SJSA1 (cell line): ENCODE results near the gene TBC1D2B. TPM values are rescaled to one million over a fixed set of nuclear protein-coding genes. Genes with fewer than 3 reads are reported as not detected.

Source experiments
- DNase-seq, 2 experiments: peaks; one replicate each; pipeline ENCODE4 v3.0.0-alpha.2; 2015 to 2020; ENCODE audit warnings: low spot score in 2 of 2, low read depth in 1 of 2
- H3K27ac ChIP-seq: fragments of 250-450 bp; sonication (Bioruptor Pico); 2 replicates; pipeline ENCODE4 v1.5.1; 2020; ENCODE audit warnings: mild to moderate bottlenecking, moderate library complexity
- H3K27me3 ChIP-seq: fragments of 250-450 bp; sonication (Bioruptor Pico); replicated peaks from 2 replicates; pipeline ENCODE4 v1.5.1; 2020; ENCODE audit warnings: mild to moderate bottlenecking, moderate library complexity
- H3K36me3 ChIP-seq: fragments of 250-450 bp; sonication (Bioruptor Pico); 2 replicates; pipeline ENCODE4 v1.5.1; 2020; ENCODE audit warnings: mild to moderate bottlenecking
- H3K4me1 ChIP-seq: fragments of 250-450 bp; sonication (Bioruptor Pico); replicated peaks from 2 replicates; pipeline ENCODE4 v1.6.1; 2021; ENCODE audit warnings: mild to moderate bottlenecking
- H3K4me3 ChIP-seq: fragments of 250-450 bp; sonication (Bioruptor Pico); 2 replicates; pipeline ENCODE4 v1.5.1; 2020; ENCODE audit warnings: mild to moderate bottlenecking
- H3K9me3 ChIP-seq: fragments of 250-450 bp; sonication (Bioruptor Pico); replicated peaks from 2 replicates; pipeline ENCODE4 v1.5.1; 2020; ENCODE audit warnings: mild to moderate bottlenecking
- total RNA-seq: library from RNA; depleted of rRNA; stranded (reverse); fragments of >200 nt; shearing (Covaris generic); gene quantifications from 2 replicates; pipeline ENCODE4 v1.2.3, GENCODE V29; 2014

The TBC1D2B gene
- total RNA-seq, 1 experiment from 2014 or later, result 28.2 TPM

DNA sequence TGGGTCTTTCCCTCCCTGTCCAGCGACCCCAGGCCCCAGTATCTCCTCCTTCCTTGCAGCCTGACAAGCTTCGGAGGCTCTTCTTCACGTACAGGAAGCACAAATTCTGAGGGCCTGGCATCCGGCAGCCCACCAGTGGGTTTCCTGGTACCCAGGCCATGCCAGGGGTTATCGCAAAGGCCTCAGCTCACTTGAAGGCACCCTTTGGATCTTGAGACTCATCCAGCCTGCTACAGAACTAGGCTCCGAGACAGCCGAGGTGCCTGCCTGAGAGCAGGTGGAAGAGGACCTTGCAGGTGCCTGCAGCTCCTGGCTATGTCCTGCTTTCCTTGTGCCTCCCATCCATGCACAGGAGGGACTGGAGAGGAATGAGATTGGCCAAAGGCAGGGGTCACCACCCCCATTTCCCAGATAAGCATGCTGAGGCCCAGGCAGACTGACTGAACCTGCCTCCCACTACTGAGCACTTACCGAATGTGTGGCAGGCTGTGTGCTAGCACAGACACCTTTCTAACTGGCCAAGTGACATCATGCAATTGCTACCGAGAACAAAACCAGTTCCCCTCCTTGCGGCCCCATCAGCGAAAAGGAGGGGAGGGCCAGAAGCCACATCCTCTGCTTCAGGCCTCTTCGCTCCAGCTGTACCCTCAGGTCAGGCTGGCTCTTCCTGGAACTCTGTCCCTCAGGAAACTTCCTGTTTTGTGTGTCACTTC lies 26.1 kb upstream of the TBC1D2B start:
- Histone ChIP-seq H3K4me3 (no peak overlapping the region), H3K4me1 (no peaks in the 10 kb centered on the region; the same call in 1 of the 2 replicates), H3K27me3 (no peaks in the 10 kb centered on the region), H3K27ac (no peak overlapping the region), H3K9me3 (no peaks in the 10 kb centered on the region), H3K36me3 (no peaks in the 10 kb centered on the region)
- no peak for DNase-seq

DNA sequence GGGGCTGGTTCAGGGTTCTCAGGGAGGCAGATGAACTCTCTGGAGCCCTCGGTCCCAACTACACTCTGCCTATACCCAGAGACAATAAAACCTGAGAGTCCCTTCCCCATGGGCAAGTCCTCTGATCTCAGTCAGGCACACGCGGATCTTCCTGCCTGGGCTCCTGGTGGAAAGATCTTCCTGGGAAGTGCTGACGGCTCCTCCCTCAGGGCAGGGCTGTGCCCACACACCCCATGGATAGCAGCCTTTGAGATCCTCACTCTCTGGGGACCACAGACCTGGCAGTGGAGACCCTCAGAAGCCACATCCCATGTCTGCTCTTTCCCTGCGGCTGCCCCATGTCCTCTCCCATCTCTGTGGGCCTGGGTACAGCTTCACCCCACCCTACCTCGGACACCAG lies 25.2 kb upstream of the TBC1D2B start:
- Histone ChIP-seq H3K36me3 (no peaks in the 10 kb centered on the region), H3K4me1 (no peaks in the 10 kb centered on the region; the same call in 1 of the 2 replicates), H3K9me3 (no peaks in the 10 kb centered on the region), H3K27me3 (no peaks in the 10 kb centered on the region), H3K4me3 (no peak overlapping the region), H3K27ac (no peak overlapping the region)
- DNase-seq, result no peak

DNA sequence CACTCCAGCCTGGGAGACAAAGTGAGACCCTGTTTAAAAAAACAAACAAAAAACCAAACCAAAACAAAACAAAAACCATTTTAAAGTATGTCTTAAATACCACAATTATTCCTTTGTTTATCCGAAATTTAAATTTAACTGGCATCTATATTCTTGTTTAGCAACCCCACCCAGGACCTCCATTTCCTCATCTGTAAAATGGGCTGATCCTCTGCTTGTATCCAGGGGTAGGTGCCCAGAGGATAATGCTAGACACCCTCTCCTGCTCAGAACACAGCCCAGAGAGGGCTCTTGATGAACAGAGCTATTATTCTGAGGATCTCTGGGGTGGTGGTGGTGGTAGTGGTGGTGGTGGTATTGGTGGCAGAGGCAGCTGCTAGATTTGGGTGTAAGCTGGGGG lies 24.7 kb upstream of the TBC1D2B start:
- Histone ChIP-seq H3K9me3 (no peaks in the 10 kb centered on the region), H3K36me3 (no peaks in the 10 kb centered on the region)
- DNase-seq, result no peak

GRCh38 chr15:78101423-78102105 lies 24.1 kb upstream of the TBC1D2B start:
- H3K36me3 ChIP-seq, result no peaks in the 10 kb centered on the region
- H3K27ac ChIP-seq, result no peak overlapping the region
- no peaks in the 10 kb centered on the region; the same call in 1 of the 2 replicates for H3K4me1 ChIP-seq
- H3K4me3 ChIP-seq, result no peak overlapping the region
- no peaks in the 10 kb centered on the region for H3K9me3 ChIP-seq
- DNase-seq, result no peak
- no peaks in the 10 kb centered on the region for H3K27me3 ChIP-seq

More for the DNA sequence above, 24.7 kb upstream of the TBC1D2B start:
- Histone ChIP-seq H3K27ac (no peak overlapping the region), H3K4me1 (no peaks in the 10 kb centered on the region; the same call in 1 of the 2 replicates), H3K4me3 (no peak overlapping the region), H3K27me3 (no peaks in the 10 kb centered on the region)

DNA sequence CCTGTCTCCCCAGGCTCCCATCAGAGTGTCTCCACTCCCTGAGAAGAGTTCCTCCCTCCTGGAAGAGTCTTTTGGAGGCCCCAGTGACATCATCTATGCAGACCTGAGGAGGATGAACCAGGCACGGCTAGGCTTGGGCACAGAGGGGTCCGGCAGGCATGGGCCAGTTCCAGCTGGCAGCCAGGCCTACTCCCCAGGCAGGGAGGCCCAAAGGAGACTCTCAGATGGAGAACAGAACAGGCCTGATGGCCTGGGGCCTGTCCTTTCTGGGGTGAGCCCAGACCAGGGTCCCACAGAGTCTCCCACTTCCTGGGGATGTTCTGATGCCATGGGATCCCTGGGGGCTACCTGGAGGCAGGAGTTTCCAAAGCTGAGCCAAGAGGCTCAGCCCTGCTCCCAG lies 23.4 kb upstream of the TBC1D2B start:
- Histone ChIP-seq H3K36me3 (no peaks in the 10 kb centered on the region), H3K27ac (no peak overlapping the region), H3K4me1 (no peaks in the 10 kb centered on the region; the same call in 1 of the 2 replicates), H3K4me3 (no peak overlapping the region), H3K27me3 (no peaks in the 10 kb centered on the region), H3K9me3 (no peaks in the 10 kb centered on the region)
- DNase-seq, result no peak

GRCh38 chr15:78098131-78098755 lies 20.7 kb upstream of the TBC1D2B start:
- Histone ChIP-seq H3K27ac (no peak overlapping the region), H3K4me1 (no peaks in the 10 kb centered on the region; the same call in 1 of the 2 replicates), H3K9me3 (no peaks in the 10 kb centered on the region), H3K36me3 (no peaks in the 10 kb centered on the region), H3K4me3 (no peak overlapping the region), H3K27me3 (no peaks in the 10 kb centered on the region; the same call in 1 of the 2 replicates)
- DNase-seq, result no peak

GRCh38 chr15:78097667-78098066 lies 20.2 kb upstream of the TBC1D2B start:
- Histone ChIP-seq H3K9me3 (no peaks in the 10 kb centered on the region), H3K27ac (no peak overlapping the region), H3K4me1 (no peaks in the 10 kb centered on the region; the same call in 1 of the 2 replicates), H3K36me3 (no peaks in the 10 kb centered on the region), H3K27me3 (no peaks in the 10 kb centered on the region; the same call in 1 of the 2 replicates), H3K4me3 (no peak overlapping the region)
- DNase-seq, result no peak

- Histone ChIP-seq H3K9me3 (no peaks in the 10 kb centered on the region), H3K4me3 (no peak overlapping the region), H3K27me3 (no peaks in the 10 kb centered on the region; the same call in 1 of the 2 replicates), H3K27ac (no peak overlapping the region), H3K4me1 (no peaks in the 10 kb centered on the region), H3K36me3 (no peaks in the 10 kb centered on the region)
- no peak for DNase-seq
Measured at GRCh38 chr15:78093242-78094020, 15.9 kb upstream of the TBC1D2B start.

GRCh38 chr15:78092261-78093041 lies 14.9 kb upstream of the TBC1D2B start, which contains the start of gene SH2D7:
Gene SH2D7, plus strand, starts transcription at chr15:78092561. Its CDS starts 24 bp downstream, at chr15:78092585.
- Histone ChIP-seq H3K36me3 (no peaks in the 10 kb centered on the region), H3K4me3 (no peak within 1 kb of the TSS), H3K27ac (no peak within 1 kb of the TSS), H3K4me1 (no peaks in the 10 kb centered on the region), H3K27me3 (no peaks in the 10 kb centered on the region; the same call in 1 of the 2 replicates), H3K9me3 (no peaks in the 10 kb centered on the region)
- DNase-seq, result no peak

GRCh38 chr15:78090422-78091063 lies 13.0 kb upstream of the TBC1D2B start:
- H3K9me3 ChIP-seq, result no peaks in the 10 kb centered on the region
- H3K36me3 ChIP-seq, result no peaks in the 10 kb centered on the region
- no peaks in the 10 kb centered on the region; the same call in 1 of the 2 replicates for H3K27me3 ChIP-seq
- H3K4me3 ChIP-seq, result no peak overlapping the region
- no peak overlapping the region for H3K27ac ChIP-seq
- no peak for DNase-seq
- H3K4me1 ChIP-seq, result no peaks in the 10 kb centered on the region

DNA sequence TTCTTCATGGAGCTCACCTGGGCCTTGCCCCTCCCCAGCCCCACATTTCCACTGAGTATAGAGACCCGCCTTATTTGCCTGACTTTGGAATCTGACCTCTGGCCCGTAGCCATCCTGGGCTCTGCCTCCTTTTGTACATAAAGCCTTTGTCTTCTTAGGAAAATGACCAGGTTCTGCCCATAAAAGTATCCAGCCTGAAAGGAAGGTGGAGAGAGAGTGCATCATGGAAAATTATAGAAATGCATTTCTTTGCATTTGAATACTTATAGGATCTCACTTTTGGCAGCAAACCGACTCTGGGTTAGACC lies 11.2 kb upstream of the TBC1D2B start:
- H3K27ac ChIP-seq, result no peak overlapping the region
- no peaks in the 10 kb centered on the region for H3K36me3 ChIP-seq
- no peaks in the 10 kb centered on the region for H3K9me3 ChIP-seq
- no peaks in the 10 kb centered on the region for H3K4me1 ChIP-seq
- no peak for DNase-seq
- H3K27me3 ChIP-seq, result no peaks in the 10 kb centered on the region
- H3K4me3 ChIP-seq, result no peak overlapping the region

GRCh38 chr15:78087951-78088772 lies 10.7 kb upstream of the TBC1D2B start:
- Histone ChIP-seq H3K27ac (no peak overlapping the region), H3K27me3 (no peaks in the 10 kb centered on the region), H3K36me3 (no peaks in the 10 kb centered on the region), H3K4me1 (no peaks in the 10 kb centered on the region), H3K4me3 (no peak overlapping the region), H3K9me3 (no peaks in the 10 kb centered on the region)
- no peak for DNase-seq
